AG09319 (cell line): ENCODE results near the gene WDR45B.

Experiments used
- DNase-seq: peaks from one replicate; pipeline ENCODE4 v3.0.0-alpha.2; 2010; ENCODE audit warnings: low read depth; ENCODE audit errors: extremely low read depth
- CTCF ChIP-seq: IDR thresholded peaks from 2 replicates; pipeline ENCODE4 v1.5.1; 2011; ENCODE audit warnings: low read depth, mild to moderate bottlenecking, inconsistent platforms, low read length, moderate library complexity

The WDR45B gene

GRCh38 chr17:82684228-82684841, 36.1 kb upstream of the WDR45B start:
- no peak for TF ChIP-seq CTCF
- DNase-seq, result no peak

DNA sequence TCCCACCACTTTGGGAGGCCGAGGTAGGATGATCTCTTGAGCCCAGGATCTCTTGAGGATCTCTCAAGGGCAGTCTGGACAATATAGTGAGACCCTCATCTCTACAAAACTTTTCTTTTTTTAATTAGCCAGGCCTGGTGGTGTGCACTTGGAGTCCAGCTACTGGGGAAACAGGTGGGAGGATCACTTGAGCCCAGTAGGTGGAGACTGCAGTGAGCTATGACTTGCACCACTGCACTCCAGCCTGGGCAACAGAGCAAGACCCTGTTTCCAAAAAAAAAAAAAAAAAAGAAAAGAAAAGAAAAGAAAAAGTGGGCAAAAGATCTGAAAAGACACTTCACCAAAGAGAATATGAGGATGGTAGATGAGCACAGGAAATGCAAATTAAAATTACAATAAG, 35.3 kb upstream of the WDR45B start:
- no peak for TF ChIP-seq CTCF
- no peak for DNase-seq

GRCh38 chr17:82681547-82681946, 33.3 kb upstream of the WDR45B start:
- no peak for TF ChIP-seq CTCF
- no peak for DNase-seq

- no peak for DNase-seq
- TF ChIP-seq CTCF, result no peak
Observed at GRCh38 chr17:82679586-82680465, 31.6 kb upstream of the WDR45B start.

GRCh38 chr17:82678265-82678891, 30.1 kb upstream of the WDR45B start:
- no peak for TF ChIP-seq CTCF
- no peak for DNase-seq

GRCh38 chr17:82677353-82677925, 29.2 kb upstream of the WDR45B start:
- no peak for TF ChIP-seq CTCF
- DNase-seq, result no peak
